GM12878 (cell line): ENCODE results near the gene BAG5. TPM values are rescaled to one million over a fixed set of nuclear protein-coding genes. Genes with fewer than 3 reads are reported as not detected.

Experiments
- ATAC-seq: fragments of 200-7000 bp; cut with Tn5 transposase; 3 replicates; pipeline ENCODE4 v1.9.1; 2020; ENCODE audit warnings: mild to moderate bottlenecking, moderate library complexity
- BruUV-seq: library from RNA; stranded (reverse); fragments of 400-500 nt; replicated peaks from 2 replicates; lab custom pipeline; 2021; lab: Mats Ljungman, UMichigan
- CTCF ChIA-PET: fragments of 300-600 bp; sonication (Branson Sonifier 250); formaldehyde crosslinking; extraction: SDS; loops from one replicate; lab custom pipeline; 2021; ENCODE audit warnings: inconsistent platforms; lab: Yijun Ruan, JAX
- POLR2A ChIA-PET: fragments of 350-600 bp; formaldehyde crosslinking; extraction: SDS; loops from one replicate; lab custom pipeline; 2021; ENCODE audit warnings: inconsistent platforms; lab: Charles Lee
- RAD21 ChIA-PET: fragments of 300-600 bp; sonication (Branson Sonifier 250); formaldehyde crosslinking; loops from one replicate; lab custom pipeline; 2023; ENCODE audit warnings: antibody characterized with exemption; ENCODE audit not compliant: unreplicated experiment; lab: Charles Lee
- SMC1A ChIA-PET: fragments of 300-600 bp; sonication (Branson Sonifier 250); formaldehyde crosslinking; loops from one replicate; lab custom pipeline; 2023; ENCODE audit not compliant: unreplicated experiment, uncharacterized antibody; lab: Charles Lee
- DNase-seq: peaks from one replicate; pipeline ENCODE4 v3.0.0-alpha.2; 2011; ENCODE audit warnings: low read depth, low spot score
- FAIRE-seq: peaks from 3 replicates; lab custom pipeline; 2011; peaks lifted over from hg19 to GRCh38; lab: Jason Lieb, UNC
- H2AFZ ChIP-seq: 2 replicates; pipeline ENCODE4 v1.6.0; 2011; ENCODE audit warnings: low read depth, low read length, control low read depth; ENCODE audit not compliant: control insufficient read depth
- H3K27ac ChIP-seq: 2 replicates; pipeline ENCODE4 v1.5.1; 2011; ENCODE audit warnings: control low read depth; ENCODE audit not compliant: control insufficient read depth, insufficient read depth
- H3K27me3 ChIP-seq, 2 experiments: replicated peaks in 1 of 2; 2 replicates each; pipeline versions ENCODE4 v1.6.0 to v1.6.1; 2011; ENCODE audit warnings: low read length in 1 of 2; ENCODE audit not compliant: control insufficient read depth in 2 of 2, insufficient read depth in 2 of 2
- H3K36me3 ChIP-seq, 2 experiments: 2 replicates each; pipeline ENCODE4 v1.5.1; 2011; ENCODE audit warnings: low read length in 1 of 2; ENCODE audit not compliant: control insufficient read depth in 2 of 2, insufficient read depth in 2 of 2
- H3K4me1 ChIP-seq: 2 replicates; pipeline ENCODE4 v1.6.1; 2011; ENCODE audit warnings: mild to moderate bottlenecking, low read length, moderate library complexity, mixed read lengths; ENCODE audit not compliant: control insufficient read depth, insufficient read depth
- H3K4me2 ChIP-seq: 2 replicates; pipeline ENCODE4 v1.6.0; 2011; ENCODE audit warnings: control low read depth; ENCODE audit not compliant: control insufficient read depth, insufficient read depth
- H3K4me3 ChIP-seq: fragments of 200-600 bp; sonication (generic); 2 replicates; pipeline ENCODE4 v1.5.1; 2016
- H3K79me2 ChIP-seq: 2 replicates; pipeline ENCODE4 v1.6.0; 2011; ENCODE audit warnings: low read length; ENCODE audit not compliant: control insufficient read depth, insufficient read depth
- H3K9ac ChIP-seq: 2 replicates; pipeline ENCODE4 v1.8.0; 2011; ENCODE audit warnings: low read length, control low read depth, mixed read lengths; ENCODE audit not compliant: control insufficient read depth, insufficient read depth
- H3K9me3 ChIP-seq: replicated peaks from 3 replicates; pipeline ENCODE4 v1.5.1; 2011; ENCODE audit warnings: mild to moderate bottlenecking, low read length; ENCODE audit not compliant: control insufficient read depth, insufficient read depth
- H4K20me1 ChIP-seq: 2 replicates; pipeline ENCODE4 v1.6.0; 2011; ENCODE audit not compliant: control insufficient read depth, insufficient read depth
- BACH1 ChIP-seq: fragments of 450-650 bp; IDR thresholded peaks from 2 replicates; pipeline ENCODE4 v1.6.1; 2017; ENCODE audit warnings: mild to moderate bottlenecking, borderline replicate concordance
- E2F4 ChIP-seq: IDR thresholded peaks from 2 replicates; pipeline ENCODE4 v1.6.1; 2012; ENCODE audit warnings: low read depth, low read length, improper control_type of control experiment
- MTA3 ChIP-seq: IDR thresholded peaks from 2 replicates; pipeline ENCODE4 v1.6.1; 2012; ENCODE audit warnings: low read length, inconsistent platforms, borderline replicate concordance
- PML ChIP-seq: IDR thresholded peaks from 2 replicates; pipeline ENCODE4 v1.6.1; 2012; ENCODE audit warnings: low read length, inconsistent platforms
- SMC3 ChIP-seq: IDR thresholded peaks from 2 replicates; pipeline ENCODE4 v1.6.1; 2011; ENCODE audit warnings: low read length, improper control_type of control experiment, borderline replicate concordance
- WGBS: methylation state at CpG from one replicate; pipeline ENCODE4 v1.1.6; 2016; ENCODE audit warnings: low lambda C conversion rate; ENCODE audit not compliant: insufficient replicate concordance, insufficient coverage; ENCODE audit errors: missing lambda C conversion rate; 5-methylcytosine and 5-hydroxymethylcytosine counted together
- in situ Hi-C: fragments of 300-500 bp; cut with MboI; formaldehyde crosslinking; loops from 9 replicates; pipeline ENCODE4 v1.14.3; 2018; ENCODE audit warnings: mixed read lengths
- intact Hi-C: fragments of 100-400 bp; cut with micrococcal nuclease; formaldehyde crosslinking; loops from one replicate; pipeline ENCODE4 v1.14.2; 2022; ENCODE audit not compliant: unreplicated experiment
- polyA plus RNA-seq, 11 experiments: library from polyadenylated mRNA; depleted of rRNA in 4 of 11; unstranded in 6 of 11; stranded (reverse) in 5 of 11; fragments of >200 nt; fragmentation: Nextera tagmentation in 4 of 11; fragmentation: Illumina TruSeq in 1 of 11; extraction: Ambion mirVana in 4 of 11; extraction: Trizol in 1 of 11; gene quantifications; 1 replicate in 1 of 11; 2 replicates in 10 of 11; pipeline versions ENCODE4 v1.2.1 to v1.2.3, GENCODE V29; 2011 to 2016; ENCODE audit warnings: inconsistent platforms in 2 of 11, missing spikeins in 2 of 11, low read depth in 1 of 11
- total RNA-seq, 4 experiments: library from RNA; depleted of rRNA in 3 of 4; stranded (reverse); fragments of >200 nt in 3 of 4; fragmentation: Illumina TruSeq in 1 of 4; extraction: Trizol in 1 of 4; gene quantifications; 2 replicates each; pipeline versions ENCODE4 v1.2.1 to v1.2.3, GENCODE V29; 2013 to 2021

The BAG5 gene
- total and polyA plus RNA-seq, 10 of the 15 experiments (the other 5 are each of a cell fraction or from before 2014, with no cell fraction given): 9.9 to 30.5 (median 20.1) TPM

- H3K79me2 ChIP-seq: peaks cover 26% of the 10 kb centered on the region
- TF ChIP-seq PML (no peak), E2F4 (no peak), BACH1 (no peak), MTA3 (no peak), SMC3 (no peak)
- TF ChIP-seq, all 136 proteins: peak for 0
- WGBS: 81% methylated on average over 23 of the region's 23 CpGs
- no peaks in the 10 kb centered on the region for H4K20me1 ChIP-seq
- FAIRE-seq (no peak), DNase-seq (no peak), ATAC-seq (no peak)
- no peaks in the 10 kb centered on the region for H3K27me3 ChIP-seq
- POLR2A ChIA-PET: no interaction called here
- RAD21 ChIA-PET: interaction anchor here (1.0 kb wide), 1 partner anchor 15 kb away, joined by 3 read pairs; no protein-coding TSS in a partner anchor
- no peak overlapping the region for H2AFZ ChIP-seq
- no peak overlapping the region for H3K27ac ChIP-seq
- H3K36me3 ChIP-seq: peaks cover 0 to 6% of the 10 kb centered on the region in 2 experiments; a peak in 2 of 4 replicates
- H3K9me3 ChIP-seq: no peaks in the 10 kb centered on the region
- SMC1A ChIA-PET: no interaction called here
- BruUV-seq: no TSS peak
- CTCF ChIA-PET: no interaction called here
- no peak overlapping the region for H3K4me3 ChIP-seq
- intact Hi-C loops (no loop called here), in situ Hi-C loops (no loop called here)
- H3K9ac ChIP-seq: no peak overlapping the region
- H3K4me1 ChIP-seq: peaks cover 6% of the 10 kb centered on the region
- no peak overlapping the region for H3K4me2 ChIP-seq
Measured at GRCh38 chr14:103533137-103533998, 29.1 kb downstream of the BAG5 start.
